Measurements from ENCODE around the gene CD79A. TPM values are rescaled to one million over a fixed set of nuclear protein-coding genes. Genes with fewer than 3 reads are reported as not detected.
A peak's percentile ranks its signal among the peaks of the same experiment; 100 is the strongest.

Gene CD79A
- 1 to 10 TPM; 3.3 to 7.0 TPM for total RNA-seq

- no peaks in the 10 kb centered on the region for H3K9me3 Mint-ChIP-seq
- DNase-seq (ENCODE audit: low spot score in 2 of 2) (no peak), ATAC-seq (peak in 1 of 2 donors; percentile 47)
- H3K36me3 Mint-ChIP-seq, result peaks cover 2 to 5% of the 10 kb centered on the region in 2 donors
- H3K27ac Mint-ChIP-seq, result peak within 1 kb of the TSS; percentile 87 to 88
Observed at GRCh38 chr19:41876847-41877832, at the start of gene CD79A. Gene CD79A, plus strand, starts transcription at chr19:41877279. Its CDS starts 26 bp downstream, at chr19:41877305.

GRCh38 chr19:41837981-41838708 is 38.9 kb upstream of the CD79A start:
- DNase-seq (ENCODE audit: low spot score in 2 of 2) (no peak), ATAC-seq (no peak)
- peak overlapping the region in 1 of 2 donors; percentile 38 for H3K27ac Mint-ChIP-seq
- no peaks in the 10 kb centered on the region for H3K36me3 Mint-ChIP-seq
- no peaks in the 10 kb centered on the region for H3K9me3 Mint-ChIP-seq

- H3K36me3 Mint-ChIP-seq, result no peaks in the 10 kb centered on the region
- ATAC-seq (no peak), DNase-seq (ENCODE audit: low spot score in 2 of 2) (no peak)
- H3K27ac Mint-ChIP-seq, result no peak overlapping the region
- H3K9me3 Mint-ChIP-seq, result peaks cover 0 to 8% of the 10 kb centered on the region in 2 donors
Observed at GRCh38 chr19:41839211-41839610, 37.9 kb upstream of the CD79A start.

GRCh38 chr19:41843371-41843770 is 33.7 kb upstream of the CD79A start:
- Mint-ChIP-seq H3K9me3 (peaks cover 0 to 9% of the 10 kb centered on the region in 2 donors), H3K36me3 (no peaks in the 10 kb centered on the region)
- ATAC-seq, result no peak

GRCh38 chr19:41844601-41845000 is 32.5 kb upstream of the CD79A start, which contains the start of gene LYPD4:
Gene LYPD4, minus strand, starts transcription at chr19:41844683. Its CDS starts 5,398 bp downstream, at chr19:41839285.
- Mint-ChIP-seq H3K9me3 (peaks cover 0 to 9% of the 10 kb centered on the region in 2 donors), H3K27ac (no peak within 1 kb of the TSS), H3K36me3 (no peaks in the 10 kb centered on the region)
- ATAC-seq (peak in 1 of 2 donors; percentile 47), DNase-seq (ENCODE audit: low spot score in 2 of 2) (no peak)

More at GRCh38 chr19:41843371-41843770, 33.7 kb upstream of the CD79A start:
- H3K27ac Mint-ChIP-seq, result no peak overlapping the region
- no peak for DNase-seq (ENCODE audit: low spot score in 2 of 2)

GRCh38 chr19:41845001-41845050 is 32.3 kb upstream of the CD79A start, which contains the start of gene DMRTC2:
Gene DMRTC2, plus strand, starts transcription at chr19:41845042. Its CDS starts 2,387 bp downstream, at chr19:41847429.
- ATAC-seq (no peak), DNase-seq (ENCODE audit: low spot score in 2 of 2) (no peak)
- Mint-ChIP-seq H3K27ac (no peak within 1 kb of the TSS), H3K36me3 (no peaks in the 10 kb centered on the region), H3K9me3 (peaks cover 0 to 9% of the 10 kb centered on the region in 2 donors)

GRCh38 chr19:41845051-41845590 is 32.0 kb upstream of the CD79A start:
- DNase-seq (ENCODE audit: low spot score in 2 of 2) (no peak), ATAC-seq (no peak)
- Mint-ChIP-seq H3K9me3 (peaks cover 0 to 9% of the 10 kb centered on the region in 2 donors), H3K36me3 (no peaks in the 10 kb centered on the region), H3K27ac (no peak overlapping the region)

- peaks cover 0 to 9% of the 10 kb centered on the region in 2 donors for H3K9me3 Mint-ChIP-seq
- H3K36me3 Mint-ChIP-seq, result no peaks in the 10 kb centered on the region
- no peak for ATAC-seq
- H3K27ac Mint-ChIP-seq, result no peak overlapping the region
- no peak for DNase-seq (ENCODE audit: low spot score in 2 of 2)
Observed at GRCh38 chr19:41847351-41848105, 29.6 kb upstream of the CD79A start.

GRCh38 chr19:41848666-41849065 is 28.4 kb upstream of the CD79A start:
- DNase-seq (ENCODE audit: low spot score in 2 of 2) (no peak), ATAC-seq (no peak)
- no peak overlapping the region for H3K27ac Mint-ChIP-seq
- H3K9me3 Mint-ChIP-seq, result peaks cover 0 to 7% of the 10 kb centered on the region in 2 donors
- H3K36me3 Mint-ChIP-seq, result no peaks in the 10 kb centered on the region

- H3K36me3 Mint-ChIP-seq, result no peaks in the 10 kb centered on the region
- H3K27ac Mint-ChIP-seq, result no peak overlapping the region
- peaks cover 0 to 3% of the 10 kb centered on the region in 2 donors for H3K9me3 Mint-ChIP-seq
- DNase-seq (ENCODE audit: low spot score in 2 of 2) (no peak), ATAC-seq (peak in 1 of 2 donors; percentile 29)
Observed at GRCh38 chr19:41849067-41849466, 28.0 kb upstream of the CD79A start.

GRCh38 chr19:41850381-41850780 is 26.7 kb upstream of the CD79A start:
- no peak overlapping the region for H3K27ac Mint-ChIP-seq
- DNase-seq (ENCODE audit: low spot score in 2 of 2) (no peak), ATAC-seq (no peak)
- H3K9me3 Mint-ChIP-seq, result no peaks in the 10 kb centered on the region
- H3K36me3 Mint-ChIP-seq, result no peaks in the 10 kb centered on the region

- H3K9me3 Mint-ChIP-seq, result no peaks in the 10 kb centered on the region
- ATAC-seq, result no peak
- H3K27ac Mint-ChIP-seq, result no peak overlapping the region
Observed at GRCh38 chr19:41851456-41851855, 25.6 kb upstream of the CD79A start.

GRCh38 chr19:41853344-41853743 is 23.7 kb upstream of the CD79A start:
- Mint-ChIP-seq H3K36me3 (no peaks in the 10 kb centered on the region), H3K9me3 (no peaks in the 10 kb centered on the region), H3K27ac (no peak overlapping the region)
- DNase-seq (ENCODE audit: low spot score in 2 of 2) (no peak), ATAC-seq (no peak)

More at GRCh38 chr19:41851456-41851855, 25.6 kb upstream of the CD79A start:
- DNase-seq (ENCODE audit: low spot score in 2 of 2), result no peak
- H3K36me3 Mint-ChIP-seq, result no peaks in the 10 kb centered on the region

- ATAC-seq (no peak), DNase-seq (ENCODE audit: low spot score in 2 of 2) (no peak)
- H3K27ac Mint-ChIP-seq, result no peak overlapping the region
- no peaks in the 10 kb centered on the region for H3K36me3 Mint-ChIP-seq
- no peaks in the 10 kb centered on the region for H3K9me3 Mint-ChIP-seq
Observed at GRCh38 chr19:41853768-41854167, 23.3 kb upstream of the CD79A start.

GRCh38 chr19:41859213-41859617 is 17.9 kb upstream of the CD79A start:
- no peak for DNase-seq (ENCODE audit: low spot score in 2 of 2)
- Mint-ChIP-seq H3K27ac (peak overlapping the region; percentile 95 to 100), H3K9me3 (no peaks in the 10 kb centered on the region), H3K36me3 (peaks cover 37% of the 10 kb centered on the region in 2 donors)
- no peak for ATAC-seq

- ATAC-seq (peak; percentile 87 to 90), DNase-seq (ENCODE audit: low spot score in 2 of 2) (peak; percentile 98)
- Mint-ChIP-seq H3K27ac (peak within 1 kb of the TSS; percentile 95 to 100), H3K36me3 (peaks cover 43% of the 10 kb centered on the region in 2 donors), H3K9me3 (no peaks in the 10 kb centered on the region)
Observed at GRCh38 chr19:41859618-41860418, 17.3 kb upstream of the CD79A start, which contains the start of gene RPS19. Gene RPS19, plus strand, starts transcription at chr19:41860255. Its CDS starts 520 bp downstream, at chr19:41860775.

Data from activated naive CD4-positive, alpha-beta T cell treated with anti-CD3 and anti-CD28 coated beads, Interleukin-2, amount 50 U/mL, for 72 hours (primary cell).